GM21786 (cell line): ENCODE measurements around the gene ANKRD18A.
"Not testable (repeated sequence)": the region's sequence is repeated elsewhere in the genome, so short reads cannot be mapped to it uniquely, and the experiment has no call there.

ENCODE experiments used
- ATAC-seq: cut with Tn5 transposase; IDR thresholded peaks from one replicate; pipeline ENCODE4 v1.9.1; 2021; ENCODE audit not compliant: unreplicated experiment

Gene ANKRD18A

DNA sequence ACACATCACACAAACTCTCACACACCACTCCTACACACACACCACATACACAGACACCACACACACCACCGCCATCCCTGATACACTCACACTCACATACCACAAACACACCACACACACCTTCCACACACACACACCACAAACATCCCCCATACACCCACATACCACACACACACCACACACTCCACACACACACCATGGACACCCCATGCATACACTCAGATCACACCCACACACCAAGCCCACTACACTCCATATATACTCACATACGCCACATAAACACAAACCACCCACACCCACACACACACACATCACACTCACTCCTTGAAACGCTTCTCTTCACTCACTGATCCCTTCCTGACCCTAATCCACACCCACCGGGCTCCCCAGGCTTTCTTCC, 9.1 kb upstream of the ANKRD18A start:
- no peak for ATAC-seq

- no peak for ATAC-seq
These were observed 5.6 kb upstream of the ANKRD18A start for GRCh38 chr9:38626006-38626405.

DNA sequence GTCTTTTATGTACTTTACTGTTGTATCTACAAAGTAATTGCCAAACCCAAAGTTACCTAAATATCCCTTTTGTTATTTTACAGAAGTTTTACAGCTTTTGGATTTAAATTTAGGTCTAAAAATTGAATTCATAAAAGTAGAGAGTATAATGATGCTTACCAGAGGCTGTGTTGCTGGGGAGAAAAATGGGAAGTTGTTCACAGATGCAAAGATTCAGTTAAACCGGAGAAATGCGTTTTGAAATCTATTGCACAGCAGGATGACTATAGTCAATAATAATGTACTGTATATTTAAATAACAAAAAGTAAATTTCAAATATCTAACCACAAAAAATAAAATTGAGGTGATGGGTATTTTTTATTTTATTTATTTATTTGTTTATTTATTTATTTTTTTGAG, 2.6 kb upstream of the ANKRD18A start:
- ATAC-seq: no peak

- no peak for ATAC-seq
These were observed 1.9 kb upstream of the ANKRD18A start for GRCh38 chr9:38622288-38622674.

DNA sequence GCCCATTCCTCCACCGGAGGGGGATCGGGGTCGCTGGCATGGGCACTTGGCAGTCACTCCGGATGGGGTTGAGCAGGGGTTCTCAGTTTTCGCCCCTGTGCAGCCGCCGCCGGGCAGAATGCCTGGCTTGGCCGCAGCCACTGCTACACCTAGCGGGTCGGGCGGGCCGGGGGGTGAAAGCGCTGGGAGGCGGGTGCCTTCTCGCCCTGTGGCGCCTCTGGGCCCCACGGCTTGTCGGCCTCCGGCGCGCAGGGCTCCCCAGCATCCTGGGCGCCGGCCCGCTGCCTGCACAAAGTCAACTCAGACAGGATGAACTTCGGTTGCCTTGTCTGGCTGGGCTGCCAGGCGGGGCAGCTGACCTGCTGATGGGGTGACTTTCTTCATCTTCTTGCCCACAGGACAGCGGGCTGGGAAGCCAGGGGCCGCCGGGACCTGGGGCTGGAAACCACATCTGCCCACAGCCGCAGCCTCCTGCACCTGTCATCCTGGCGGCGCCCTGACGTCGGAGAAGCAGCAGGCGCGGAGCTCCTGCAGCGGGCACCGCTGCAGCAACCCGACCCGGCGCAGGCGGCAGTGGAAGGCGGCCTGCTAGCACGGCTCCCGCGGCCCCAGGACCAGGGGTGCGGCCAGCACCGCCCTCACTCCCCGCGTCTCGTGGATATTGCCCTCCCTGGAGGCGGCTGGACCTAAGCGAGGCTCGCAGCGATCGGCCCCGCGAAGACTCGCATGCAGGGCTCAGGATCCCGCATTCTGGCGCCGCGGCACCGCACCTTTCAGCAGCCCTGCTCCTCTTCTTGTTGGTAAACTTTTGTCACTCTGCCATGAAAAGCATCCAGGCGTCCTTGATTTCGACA, 1.3 kb upstream of the ANKRD18A start:
- peak; percentile 31 for ATAC-seq

GRCh38 chr9:38619556-38620447, 594 bp downstream of the ANKRD18A start:
- no peak for ATAC-seq

DNA sequence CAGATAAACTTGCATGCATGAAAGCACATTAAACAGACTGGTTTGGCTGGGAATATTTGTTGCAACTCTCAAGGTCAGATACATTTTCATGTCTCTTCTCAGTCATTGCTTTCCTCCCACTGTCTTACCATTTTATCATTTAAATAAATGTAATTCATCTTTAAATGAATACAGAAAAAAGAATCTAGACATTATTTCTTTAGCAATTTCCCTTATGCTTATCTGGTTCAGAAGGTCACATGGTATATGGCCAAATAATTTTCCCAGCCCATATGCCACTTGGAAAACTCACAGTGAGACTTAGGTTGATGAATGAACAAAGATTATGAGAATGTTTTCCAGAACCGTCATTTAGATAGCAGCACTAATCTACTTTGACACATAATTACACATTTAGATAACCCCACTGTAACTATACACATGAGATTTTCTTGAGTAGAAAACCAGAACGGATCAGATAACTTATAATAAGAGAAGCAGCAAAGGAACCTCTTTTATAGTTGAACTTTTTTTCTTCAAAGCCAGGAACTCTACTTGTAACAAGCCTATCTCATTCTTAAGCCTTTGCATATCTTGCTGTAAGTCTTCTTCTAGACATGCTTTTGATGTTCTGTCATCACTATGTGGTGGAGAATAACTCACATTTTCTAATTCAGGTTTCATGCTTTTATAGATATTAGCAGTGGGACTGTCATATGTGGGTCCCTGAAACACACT, 22.2 kb downstream of the ANKRD18A start:
- ATAC-seq: not testable (repeated sequence)

DNA sequence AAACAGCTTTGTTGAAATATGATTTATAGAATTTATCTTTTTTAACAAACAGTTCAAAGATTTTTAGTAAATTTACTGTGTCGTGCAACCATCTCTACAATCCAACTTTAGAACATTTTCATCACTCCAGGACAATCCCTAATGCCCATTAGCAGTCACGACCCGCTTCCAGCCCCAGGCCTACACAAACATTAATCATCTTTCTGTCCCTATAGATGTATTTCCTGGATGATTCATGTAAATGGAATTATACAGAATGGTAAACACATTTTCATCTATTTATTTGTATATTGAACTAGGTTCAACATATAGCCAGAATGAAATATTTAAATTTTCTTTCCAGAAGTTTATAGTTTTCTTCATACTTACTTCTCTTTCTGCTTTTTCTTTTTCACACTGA, 25.3 kb downstream of the ANKRD18A start:
- ATAC-seq: not testable (repeated sequence)

- ATAC-seq: not testable (repeated sequence)
These were observed 28.9 kb downstream of the ANKRD18A start for GRCh38 chr9:38591346-38592063.

GRCh38 chr9:38583765-38584164, 36.6 kb downstream of the ANKRD18A start:
- not testable (repeated sequence) for ATAC-seq

DNA sequence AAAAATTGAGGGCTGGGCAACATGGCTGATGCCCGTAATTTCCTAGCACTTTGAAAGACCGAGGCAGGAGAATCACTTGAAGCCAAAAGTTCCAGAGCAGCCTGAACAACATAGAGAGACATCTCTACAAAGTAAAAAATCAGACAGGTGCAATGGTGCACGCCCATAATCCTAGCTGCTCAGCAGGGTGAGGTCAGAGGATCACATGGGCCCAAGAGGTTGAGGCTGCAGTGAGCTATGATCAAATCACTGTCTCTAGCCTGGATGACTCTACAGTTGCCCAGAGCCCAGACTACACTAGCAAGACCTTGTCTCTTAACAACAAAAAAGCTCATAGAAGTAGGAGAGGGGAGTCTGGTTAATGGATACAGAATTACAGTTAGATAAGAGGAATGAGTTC, 40.3 kb downstream of the ANKRD18A start:
- not testable (repeated sequence) for ATAC-seq

DNA sequence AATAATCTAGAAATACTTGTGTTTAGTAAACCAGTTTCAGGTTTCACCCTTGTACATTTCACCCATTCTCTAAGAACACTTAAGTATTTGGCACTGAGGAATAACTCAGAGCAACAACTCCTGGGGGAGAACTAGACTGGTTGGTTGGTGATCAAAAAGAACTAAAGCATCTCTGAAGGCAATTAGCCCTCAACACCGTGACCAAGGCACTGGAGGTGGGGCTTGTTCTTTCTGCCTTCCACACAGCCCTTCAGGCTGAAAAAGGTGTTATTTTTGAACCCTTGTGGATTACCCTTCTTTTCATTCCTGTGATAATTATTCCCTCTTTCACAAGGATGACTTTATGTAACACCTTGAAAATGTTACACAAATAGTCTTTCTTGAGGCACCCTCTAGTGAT, 44.2 kb downstream of the ANKRD18A start:
- ATAC-seq: not testable (repeated sequence)

- not testable (repeated sequence) for ATAC-seq
These were observed 54.3 kb downstream of the ANKRD18A start for GRCh38 chr9:38566048-38566447.

DNA sequence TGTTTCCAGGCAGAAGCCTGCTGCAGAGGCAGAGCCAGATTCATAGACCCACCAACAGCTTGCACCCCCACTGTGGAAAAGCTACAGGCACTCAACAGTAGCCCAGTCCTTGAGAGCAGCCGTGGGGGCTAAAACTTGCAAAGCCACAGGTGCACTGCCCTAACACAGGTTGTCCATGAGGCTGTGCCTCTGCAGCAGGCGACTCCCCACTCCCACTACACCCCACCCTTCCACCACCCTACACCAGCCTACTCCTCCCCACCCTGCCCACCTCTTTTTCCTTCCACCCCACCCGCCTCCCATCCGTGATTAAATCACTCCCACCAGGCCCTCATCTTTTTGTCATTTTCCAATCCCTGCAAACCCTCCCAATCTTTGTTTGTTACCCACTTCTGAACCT, 55.2 kb downstream of the ANKRD18A start:
- ATAC-seq: not testable (repeated sequence)

DNA sequence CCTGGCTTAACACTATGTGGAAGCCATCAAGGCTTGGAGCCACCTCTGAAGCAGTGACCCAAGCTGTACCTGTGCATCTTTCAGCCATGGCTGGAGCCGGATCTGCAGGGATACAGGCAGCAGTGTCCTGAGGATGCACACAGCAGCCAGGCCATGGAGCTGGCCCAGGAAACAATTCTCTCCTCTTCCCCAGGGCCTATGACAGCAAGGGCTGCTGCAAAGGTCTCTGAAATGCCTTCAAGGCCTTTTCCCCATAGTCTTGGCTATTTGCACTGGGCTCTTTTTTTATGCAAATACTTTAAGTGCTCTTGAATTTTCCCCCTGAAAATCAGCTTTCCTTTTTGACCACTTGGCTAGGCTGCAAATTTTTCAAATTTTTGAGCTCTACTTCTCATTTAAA, 56.5 kb downstream of the ANKRD18A start:
- not testable (repeated sequence) for ATAC-seq

- ATAC-seq: not testable (repeated sequence)
These were observed 59.3 kb downstream of the ANKRD18A start for GRCh38 chr9:38561134-38561533.

GRCh38 chr9:38559172-38559571, 61.2 kb downstream of the ANKRD18A start:
- not testable (repeated sequence) for ATAC-seq

- ATAC-seq: not testable (repeated sequence)
These were observed 62.6 kb downstream of the ANKRD18A start for GRCh38 chr9:38557746-38558145.

DNA sequence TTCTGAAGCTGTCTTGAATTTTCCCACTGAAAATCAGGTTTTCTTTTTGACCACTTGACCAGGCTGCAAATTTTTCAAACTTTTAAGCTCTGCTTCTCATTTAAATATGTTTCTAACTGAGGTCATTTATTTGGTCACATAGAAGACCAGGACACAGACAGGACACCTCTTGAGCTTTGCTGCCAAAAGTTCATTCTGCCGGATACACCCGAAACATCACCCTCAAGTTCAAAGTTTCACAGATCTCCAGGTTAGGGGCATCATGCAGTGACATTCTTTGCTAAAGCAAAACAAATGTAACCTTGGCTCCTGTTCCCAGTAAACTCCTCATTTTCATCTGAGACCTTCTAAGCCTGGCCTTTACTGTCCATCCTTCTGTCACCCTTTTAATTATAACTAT, 65.4 kb downstream of the ANKRD18A start:
- ATAC-seq: not testable (repeated sequence)

DNA sequence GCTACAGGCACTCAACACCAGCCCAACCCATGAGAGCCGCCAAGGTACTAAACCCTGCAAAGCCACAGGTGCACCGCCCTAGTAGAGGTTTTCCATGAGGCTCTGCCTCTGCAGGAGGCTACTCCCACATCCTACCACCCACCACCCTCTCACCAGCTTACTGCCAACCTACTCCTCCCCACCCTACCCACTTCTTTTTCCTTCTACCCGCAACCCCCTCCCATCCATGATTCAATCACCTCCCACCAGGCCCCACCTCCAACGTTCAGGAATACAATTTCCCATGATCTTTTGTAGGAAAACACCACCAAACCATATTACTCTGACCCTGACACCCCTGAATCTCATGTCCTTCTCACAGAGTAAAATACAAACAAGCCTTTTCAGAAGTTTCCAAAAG, 67.4 kb downstream of the ANKRD18A start:
- not testable (repeated sequence) for ATAC-seq
